Jurkat, Clone E6-1 (cell line): ENCODE data around the gene PCSK7.
A peak's percentile ranks its signal among the peaks of the same experiment; 100 is the strongest.
"Not testable (repeated sequence)": the region's sequence is repeated elsewhere in the genome, so short reads cannot be mapped to it uniquely, and the experiment has no call there.

Experiments
- DNase-seq: peaks from one replicate; pipeline ENCODE4 v3.0.0-alpha.2; 2011; ENCODE audit warnings: low read depth, low spot score
- H3K4me3 ChIP-seq: 2 replicates; pipeline ENCODE4 v1.5.1; 2011; ENCODE audit warnings: mild to moderate bottlenecking, low read length, control low read depth, moderate library complexity

Gene PCSK7

GRCh38 chr11:117188620-117189081 is 43.2 kb downstream of the PCSK7 start:
- H3K4me3 ChIP-seq: no peak overlapping the region
- no peak for DNase-seq

DNA sequence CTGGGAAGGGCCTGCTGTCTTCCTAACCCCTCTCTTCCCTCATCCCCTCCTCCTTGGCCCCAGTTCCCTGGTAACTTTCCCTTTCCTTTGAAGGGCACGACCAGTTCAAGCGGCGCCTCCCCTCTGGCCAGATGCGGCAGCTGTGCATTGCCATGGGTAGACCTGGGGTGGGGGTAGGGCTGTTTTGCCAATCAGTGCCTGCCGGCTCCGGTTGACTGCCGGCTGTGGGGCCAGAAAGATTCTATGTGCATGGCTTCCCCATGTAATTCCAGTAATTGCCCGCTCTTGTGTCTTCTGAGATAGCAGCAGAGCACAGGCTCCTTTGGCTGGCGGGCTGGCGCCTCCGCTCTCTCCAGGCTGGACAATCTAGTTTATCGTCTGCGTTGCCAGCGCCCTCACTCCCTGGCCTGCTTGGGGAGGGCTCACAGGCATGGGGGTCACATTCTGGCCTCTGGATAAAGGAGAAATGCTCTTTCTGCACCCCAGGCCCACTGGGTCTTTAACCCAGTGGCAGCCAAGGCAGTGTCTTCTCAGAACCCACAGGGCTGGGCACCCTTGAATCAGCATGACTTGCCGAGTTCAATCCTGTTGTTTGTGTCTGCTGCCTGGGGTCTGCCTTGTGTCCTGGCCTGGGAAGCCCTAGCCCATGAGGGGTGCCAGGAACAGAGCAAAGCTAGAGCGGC is 43.9 kb downstream of the PCSK7 start:
- DNase-seq: no peak
- no peak overlapping the region for H3K4me3 ChIP-seq

GRCh38 chr11:117187428-117187798 is 44.5 kb downstream of the PCSK7 start:
- no peak for DNase-seq
- no peak overlapping the region for H3K4me3 ChIP-seq

GRCh38 chr11:117187007-117187406 is 44.9 kb downstream of the PCSK7 start:
- no peak overlapping the region for H3K4me3 ChIP-seq

GRCh38 chr11:117186431-117186761 is 45.5 kb downstream of the PCSK7 start:
- DNase-seq: no peak
- no peak overlapping the region for H3K4me3 ChIP-seq

More at GRCh38 chr11:117187007-117187406, 44.9 kb downstream of the PCSK7 start:
- no peak for DNase-seq

DNA sequence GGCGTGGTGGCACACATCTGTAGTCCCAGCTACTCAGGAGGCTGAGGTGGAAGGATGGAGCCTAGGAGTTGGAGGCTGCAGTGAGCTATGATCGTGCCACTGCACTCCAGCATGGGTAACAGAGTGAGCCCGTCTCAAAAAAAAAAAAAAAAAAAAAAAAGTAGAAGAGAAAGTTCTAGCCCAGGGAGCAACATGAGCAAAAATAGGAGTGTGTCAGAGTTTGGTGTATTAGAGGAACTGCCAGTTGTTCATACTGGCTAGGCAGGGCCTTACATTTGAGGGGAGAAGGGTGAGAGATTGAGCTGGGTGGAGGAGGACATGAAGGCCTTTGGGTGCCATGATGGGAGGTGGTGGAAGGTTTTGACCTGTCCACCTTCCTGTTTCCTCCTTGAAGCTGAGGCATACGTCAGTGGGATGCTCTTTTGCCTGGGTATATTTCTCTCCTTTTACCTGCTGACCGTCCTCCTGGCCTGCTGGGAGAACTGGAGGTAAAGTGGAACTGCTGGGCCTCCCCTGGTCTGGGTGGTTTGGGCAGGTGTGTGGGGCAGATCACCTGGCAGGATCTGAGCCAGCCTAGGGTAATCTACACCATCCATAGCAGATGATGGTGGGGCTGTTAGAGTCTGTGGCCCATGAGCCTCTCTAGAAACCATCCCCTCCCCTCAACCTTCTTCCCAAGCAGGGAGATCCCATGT is 46.0 kb downstream of the PCSK7 start:
- no peak overlapping the region for H3K4me3 ChIP-seq
- DNase-seq: no peak

GRCh38 chr11:117183724-117184349 is 48.0 kb downstream of the PCSK7 start:
- no peak overlapping the region for H3K4me3 ChIP-seq
- DNase-seq: no peak

DNA sequence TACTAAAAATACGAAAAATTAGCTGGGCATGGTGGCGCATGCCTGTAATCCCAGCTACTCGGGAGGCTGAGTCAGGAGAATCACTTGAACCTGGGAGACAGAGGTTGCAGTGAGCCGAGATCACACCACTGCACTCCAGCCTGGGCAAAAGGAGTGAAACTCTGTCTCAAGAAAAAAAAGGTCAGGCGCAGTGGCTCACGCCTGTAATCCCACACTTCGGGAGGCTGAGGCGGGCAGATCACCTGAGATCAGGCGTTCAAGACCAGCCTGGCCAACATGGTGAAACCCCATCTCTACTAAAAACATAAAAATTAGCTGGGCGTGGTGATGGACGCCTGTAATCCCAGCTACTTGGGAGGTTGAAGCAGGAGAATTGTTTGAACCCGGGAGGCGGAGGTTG is 48.7 kb downstream of the PCSK7 start:
- H3K4me3 ChIP-seq, DNase-seq: not testable (repeated sequence)

GRCh38 chr11:117182551-117182935 is 49.3 kb downstream of the PCSK7 start:
- no peak for DNase-seq
- no peak overlapping the region for H3K4me3 ChIP-seq

GRCh38 chr11:117181586-117182550 is 50.0 kb downstream of the PCSK7 start:
- no peak for DNase-seq

DNA sequence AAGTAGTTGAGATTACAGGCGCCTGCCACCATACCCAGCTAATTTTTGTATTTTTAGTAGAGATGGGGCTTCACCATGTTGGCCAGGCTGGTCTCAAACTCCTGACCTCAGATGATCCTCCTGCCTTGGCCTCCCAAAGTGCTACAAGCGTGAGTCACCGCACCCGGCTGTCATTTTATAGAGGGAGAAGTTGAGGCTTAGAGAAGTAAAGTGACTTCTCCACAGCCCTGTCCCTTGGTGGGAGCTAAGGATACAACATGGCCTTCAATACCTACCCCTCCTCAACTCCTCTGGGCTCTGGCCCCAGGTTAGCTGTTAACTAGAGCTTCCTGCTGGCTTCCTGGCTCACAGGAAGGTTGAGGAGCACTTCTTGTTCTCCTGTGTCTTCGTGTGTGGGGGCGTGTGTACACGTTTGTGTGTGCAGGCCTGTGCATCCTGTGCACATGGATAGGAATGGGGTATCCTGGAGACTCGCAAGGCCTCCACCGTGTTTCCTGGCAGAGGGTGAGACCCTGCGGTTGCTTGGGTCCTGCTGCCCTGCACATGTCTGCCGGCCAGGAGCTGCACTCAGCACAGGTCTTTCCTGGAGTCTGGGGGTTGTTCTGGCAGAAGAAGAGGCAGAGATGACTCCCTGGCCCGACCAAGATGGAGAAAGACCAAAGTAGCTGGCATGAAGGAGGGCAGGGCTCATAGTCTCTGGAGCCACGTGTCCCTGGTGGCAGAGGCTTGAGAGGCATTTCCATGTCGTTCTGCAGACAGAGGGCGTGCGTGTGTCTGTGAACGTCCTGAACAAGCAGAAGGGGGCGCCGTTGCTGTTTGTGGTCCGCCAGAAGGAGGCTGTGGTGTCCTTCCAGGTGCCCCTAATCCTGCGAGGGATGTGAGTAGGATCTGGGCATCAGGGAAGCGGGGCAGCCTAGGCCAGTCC is 51.0 kb downstream of the PCSK7 start:
- H3K4me3 ChIP-seq: peak overlapping the region; percentile 2
- DNase-seq: peak; percentile 87

More at GRCh38 chr11:117181586-117182550, 50.0 kb downstream of the PCSK7 start:
- no peak overlapping the region for H3K4me3 ChIP-seq

GRCh38 chr11:117180020-117180419 is 51.9 kb downstream of the PCSK7 start:
- peak overlapping the region; percentile 64 for H3K4me3 ChIP-seq
- DNase-seq: peak; percentile 36

GRCh38 chr11:117179048-117179999 is 52.5 kb downstream of the PCSK7 start:
- peak; percentile 11 for DNase-seq

GRCh38 chr11:117178210-117179034 is 53.5 kb downstream of the PCSK7 start, which contains the start of gene SIDT2:
SIDT2 (plus strand) TSS chr11:117178743; CDS start chr11:117179264, 521 bp downstream.
- DNase-seq: peak; percentile 91
- H3K4me3 ChIP-seq: peak within 1 kb of the TSS; percentile 64

More at GRCh38 chr11:117179048-117179999, 52.5 kb downstream of the PCSK7 start:
- H3K4me3 ChIP-seq: peak overlapping the region; percentile 64

- DNase-seq: no peak
- H3K4me3 ChIP-seq: no peak overlapping the region
Measured at GRCh38 chr11:117177534-117178209, 54.2 kb downstream of the PCSK7 start.

- no peak overlapping the region for H3K4me3 ChIP-seq
- DNase-seq: no peak
Measured at GRCh38 chr11:117176186-117176585, 55.7 kb downstream of the PCSK7 start.
